GM19452 (cell line): ENCODE measurements around the gene DTD1.
A peak's percentile ranks its signal among the peaks of the same experiment; 100 is the strongest.

Experiments used
- ATAC-seq: cut with Tn5 transposase; IDR thresholded peaks from one replicate; pipeline ENCODE4 v1.9.1; 2021; ENCODE audit not compliant: unreplicated experiment

The DTD1 gene

DNA sequence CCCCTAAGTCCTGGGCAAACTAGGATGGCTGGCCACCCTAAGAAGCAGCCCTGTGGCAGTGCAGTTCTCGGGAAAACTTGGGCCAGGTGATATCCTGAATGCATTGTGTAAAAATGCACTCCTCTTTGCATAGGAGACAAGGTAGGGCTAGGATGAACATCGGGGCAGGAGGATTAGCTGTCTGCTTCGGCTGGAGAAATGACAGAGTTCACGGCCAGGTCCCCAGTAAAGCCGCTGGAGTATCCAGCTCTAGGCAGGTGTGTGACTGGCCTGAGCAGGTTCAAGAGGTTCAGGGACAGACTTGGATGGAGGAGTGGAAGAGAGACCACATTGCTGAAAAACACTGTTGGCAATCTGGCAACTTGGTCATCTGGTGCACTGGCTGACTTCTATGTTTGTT lies 26.4 kb downstream of the DTD1 start:
- no peak for ATAC-seq

DNA sequence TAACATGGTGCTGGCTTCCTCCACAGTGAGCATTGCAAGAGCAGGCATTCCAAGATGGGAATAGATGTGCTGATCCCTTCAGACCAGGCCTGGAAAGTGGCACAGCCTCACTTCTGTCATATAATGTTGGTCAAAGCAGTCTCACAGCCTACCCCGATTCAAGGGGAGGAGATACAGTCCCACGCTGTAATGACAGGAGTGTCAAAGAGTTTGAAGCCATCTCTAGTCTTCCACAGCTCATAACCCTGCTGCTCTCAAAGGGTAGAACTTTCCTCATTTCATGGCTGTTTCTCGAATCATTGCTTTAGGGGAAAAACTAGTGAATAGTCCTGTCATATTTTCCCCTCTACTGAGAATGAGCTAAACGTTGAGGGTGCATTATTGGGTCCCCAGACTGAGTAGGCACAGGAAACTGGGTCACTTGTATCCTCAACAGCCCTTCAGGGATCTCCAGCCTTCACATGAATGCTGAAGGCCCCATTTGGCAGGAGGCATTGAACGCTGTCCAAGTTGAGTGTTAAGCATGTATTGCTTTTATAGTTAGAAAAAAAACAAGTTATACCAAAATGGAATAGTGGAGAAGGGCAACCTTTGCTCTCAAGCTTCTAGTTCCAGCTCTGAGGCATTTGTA lies 27.3 kb downstream of the DTD1 start:
- ATAC-seq: no peak

DNA sequence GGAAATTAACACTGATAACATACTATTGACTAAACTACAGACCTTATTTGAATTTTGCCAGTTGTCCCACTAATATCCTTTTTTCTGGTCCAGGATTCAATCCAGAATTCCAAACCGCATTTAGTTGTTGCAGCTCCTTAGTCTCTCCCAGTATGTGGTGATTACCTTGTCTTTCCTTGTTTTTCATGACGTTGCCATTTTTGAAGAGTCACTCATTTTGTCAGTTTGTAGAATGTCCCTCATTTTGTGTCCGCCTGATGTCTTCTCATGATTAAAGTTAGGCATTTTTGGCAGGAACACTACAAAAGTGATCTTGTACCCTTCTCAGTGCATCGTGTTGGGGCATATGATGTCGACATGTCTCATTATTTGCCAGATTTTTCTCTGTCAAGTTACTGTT lies 33.1 kb downstream of the DTD1 start:
- ATAC-seq: no peak

DNA sequence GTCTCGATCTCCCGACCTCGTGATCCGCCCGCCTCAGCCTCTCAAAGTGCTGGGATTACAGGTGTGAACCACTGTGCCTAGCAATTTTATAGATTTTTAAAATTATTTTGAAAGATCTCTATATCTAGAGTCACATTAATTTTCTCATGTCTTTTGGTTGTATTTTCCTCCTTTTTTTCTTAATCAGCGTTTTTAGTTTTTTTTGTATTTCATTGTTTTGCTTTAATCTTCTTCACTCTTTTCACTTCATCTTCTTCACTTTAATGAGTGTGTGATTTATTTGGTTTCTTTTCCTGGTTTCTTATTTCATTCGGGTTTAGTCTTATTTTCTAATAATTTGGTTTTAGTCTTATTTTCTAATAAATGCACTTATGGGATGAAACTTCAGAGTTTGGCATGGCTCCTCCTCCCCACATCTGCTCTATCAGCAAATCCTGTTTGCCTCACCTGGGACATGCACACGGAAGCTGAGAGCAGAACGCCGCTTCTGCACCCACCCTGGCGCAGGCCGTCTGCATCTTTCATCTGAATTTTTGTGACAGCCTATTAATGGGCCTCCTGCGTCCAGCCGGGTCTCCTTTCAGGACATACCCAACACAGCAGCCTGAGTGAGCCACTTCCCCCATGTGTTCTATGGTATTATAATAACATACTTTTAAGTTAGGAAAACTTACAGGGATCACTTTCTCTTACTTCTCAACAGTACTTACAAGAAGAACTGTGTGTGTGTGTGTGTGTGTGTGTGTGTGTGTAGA lies 35.5 kb downstream of the DTD1 start:
- no peak for ATAC-seq

DNA sequence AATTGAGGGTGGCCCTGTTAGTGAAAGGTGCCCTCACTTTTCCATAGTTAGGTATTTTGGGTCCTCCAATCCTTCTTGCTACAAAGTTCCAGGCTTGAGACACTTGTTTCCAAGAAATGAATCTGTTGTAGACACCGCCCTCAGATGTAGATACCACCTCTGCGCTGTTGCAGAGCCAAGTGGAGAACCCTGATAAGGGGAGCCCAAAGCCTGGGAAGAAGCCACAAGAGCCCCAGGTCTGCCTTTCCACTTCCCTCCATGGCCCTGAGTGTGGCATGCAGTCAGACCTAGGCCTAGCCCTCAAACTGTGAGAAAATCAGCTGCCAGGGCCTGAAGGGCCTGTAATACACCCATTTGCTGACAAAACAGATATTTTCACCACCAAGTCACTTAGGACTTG lies 37.1 kb downstream of the DTD1 start:
- no peak for ATAC-seq

DNA sequence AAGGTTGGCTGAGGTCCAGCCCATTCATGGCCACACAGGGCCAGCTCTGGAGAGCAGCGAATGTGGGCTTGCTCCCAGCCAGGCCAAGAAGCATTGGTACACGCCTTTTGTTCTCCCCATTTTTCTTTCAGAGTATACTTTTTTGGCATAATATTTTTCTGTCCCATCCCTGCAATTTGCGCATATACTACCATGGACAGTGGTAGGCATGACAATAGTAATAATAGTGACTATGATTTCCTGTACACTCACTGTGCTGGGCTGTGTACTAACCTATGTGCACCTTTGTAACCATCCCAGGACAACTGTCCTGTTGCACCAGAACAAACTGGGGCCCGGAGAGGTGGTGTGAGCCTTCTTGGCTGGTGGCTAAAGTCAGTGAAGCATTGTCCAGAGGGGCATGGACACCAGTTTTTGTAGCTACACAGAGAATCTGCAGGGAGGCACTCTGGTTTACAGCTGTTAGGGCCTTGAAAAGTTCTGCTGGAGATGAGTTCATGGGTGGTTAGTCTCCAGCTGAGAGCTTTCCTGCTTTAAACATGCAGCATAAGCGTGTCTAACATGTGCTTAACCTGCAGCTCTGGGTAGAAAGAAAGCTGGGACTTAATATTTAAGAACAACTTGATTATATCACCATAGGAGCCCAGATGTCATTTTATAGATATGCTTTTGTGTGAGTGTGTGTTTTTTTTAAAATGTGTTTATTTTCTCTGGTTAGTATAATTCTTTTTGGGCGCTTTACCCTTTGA lies 38.2 kb downstream of the DTD1 start:
- ATAC-seq: no peak

DNA sequence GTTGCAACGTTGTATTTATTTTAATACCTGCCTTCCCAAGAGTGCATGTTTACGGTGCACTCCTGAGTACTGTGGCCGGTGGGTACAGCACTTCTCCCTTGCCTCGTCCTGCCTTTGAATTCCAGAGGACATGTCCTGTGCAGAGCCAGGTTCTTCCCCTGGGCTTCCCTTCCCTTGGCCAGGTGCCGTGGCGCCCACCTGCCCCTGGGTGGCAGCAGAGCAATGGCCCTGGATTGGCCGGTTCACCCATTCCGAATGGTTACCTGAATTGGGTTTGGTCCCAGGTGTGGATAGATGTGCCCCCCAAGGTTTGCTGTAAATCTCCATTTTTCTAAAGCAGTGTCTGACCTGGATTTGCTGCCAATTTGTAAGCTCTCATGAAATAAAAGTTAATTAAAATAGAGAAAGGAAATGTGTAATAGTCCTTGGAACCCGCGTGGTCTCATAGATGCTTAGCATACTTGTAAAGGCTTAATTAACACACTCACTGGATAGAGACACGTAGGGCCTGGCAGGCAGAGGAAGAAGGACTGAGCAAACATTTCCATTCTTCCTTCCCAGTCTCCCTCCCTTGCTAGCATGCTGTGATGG lies 40.6 kb downstream of the DTD1 start:
- ATAC-seq: no peak

DNA sequence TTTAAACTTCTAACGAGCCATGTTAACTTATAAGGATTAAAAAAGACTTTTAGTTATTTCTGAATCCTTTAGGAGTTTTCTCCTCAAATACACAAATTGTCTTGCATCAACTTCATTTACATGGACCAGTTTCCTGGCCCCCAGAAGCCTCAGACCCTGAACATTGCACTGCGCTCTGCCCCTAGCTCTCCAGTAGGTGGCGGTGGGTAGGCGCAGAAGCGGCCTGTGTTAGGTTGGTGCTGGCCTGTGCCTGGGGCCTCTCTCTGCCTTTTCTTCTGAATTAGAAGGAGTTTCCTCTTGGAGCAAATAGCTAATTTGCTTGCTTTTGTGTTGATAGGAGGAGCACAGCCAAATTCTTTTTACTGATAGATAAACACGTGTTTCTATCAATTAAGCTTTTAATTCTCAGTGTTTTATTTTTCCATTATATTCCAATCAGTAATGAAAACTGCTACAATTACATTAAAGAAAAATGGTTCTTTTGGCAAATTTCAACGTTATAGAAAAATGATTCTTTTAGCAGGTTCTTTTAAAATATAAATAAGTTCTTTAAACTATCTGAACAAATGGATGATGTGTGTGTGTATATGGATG lies 44.4 kb downstream of the DTD1 start:
- peak; percentile 95 for ATAC-seq

DNA sequence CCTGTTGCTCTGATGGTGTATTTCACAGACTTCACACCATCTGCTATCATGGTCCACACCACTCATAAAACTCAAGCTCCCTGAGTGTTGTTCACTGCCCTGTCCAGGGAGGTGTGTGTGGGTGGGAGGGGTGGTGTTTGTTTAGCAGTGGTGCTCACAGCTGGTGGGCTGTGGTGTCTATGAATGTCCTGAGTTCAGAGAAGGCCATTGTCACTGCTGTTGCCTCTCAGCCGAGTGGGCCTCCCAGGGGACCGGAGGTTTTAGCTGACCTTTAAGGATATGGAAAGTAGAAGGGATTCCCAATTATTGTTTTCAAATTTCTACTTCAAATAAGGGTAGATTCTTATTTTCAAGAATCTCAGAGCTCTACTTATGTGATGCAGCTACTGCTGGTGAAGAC lies 45.6 kb downstream of the DTD1 start:
- no peak for ATAC-seq

DNA sequence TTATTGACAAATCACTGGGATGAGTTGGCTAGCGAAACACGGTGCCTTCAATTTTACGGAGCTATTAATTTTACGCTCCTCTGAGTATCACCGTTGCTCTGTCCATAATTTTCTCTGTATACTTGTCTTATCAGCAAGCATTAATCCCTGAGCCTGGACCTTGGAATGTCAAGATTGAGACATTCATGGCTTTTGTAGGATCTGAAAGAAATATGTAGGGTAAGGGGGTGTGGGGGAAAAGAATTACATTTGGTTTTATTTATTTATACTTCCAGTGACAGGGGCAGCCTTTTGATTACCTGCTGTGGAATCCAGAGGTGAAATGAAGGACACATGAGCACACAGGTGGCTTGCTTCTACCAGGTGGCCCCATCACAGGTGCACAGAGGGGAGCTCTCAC lies 46.6 kb downstream of the DTD1 start:
- no peak for ATAC-seq

DNA sequence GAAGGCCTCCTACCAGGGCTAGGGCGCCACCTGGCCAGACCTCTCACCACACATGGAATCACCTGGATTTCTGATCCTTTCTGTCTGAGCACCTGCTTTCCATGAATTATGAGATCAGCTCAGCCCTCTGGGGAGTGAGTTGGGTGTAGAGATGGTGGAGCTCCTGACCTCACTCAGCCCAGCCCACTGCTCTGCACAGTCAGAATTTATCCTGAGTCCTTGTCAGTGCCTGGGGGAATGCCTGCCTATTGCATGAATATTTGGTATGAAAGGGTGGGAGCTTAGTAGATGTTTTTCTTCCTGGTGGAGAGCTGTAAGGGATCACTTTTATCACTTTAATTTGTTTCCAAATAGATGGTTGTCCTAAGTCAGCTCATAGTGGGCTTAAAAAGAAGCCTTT lies 47.5 kb downstream of the DTD1 start:
- ATAC-seq: no peak

DNA sequence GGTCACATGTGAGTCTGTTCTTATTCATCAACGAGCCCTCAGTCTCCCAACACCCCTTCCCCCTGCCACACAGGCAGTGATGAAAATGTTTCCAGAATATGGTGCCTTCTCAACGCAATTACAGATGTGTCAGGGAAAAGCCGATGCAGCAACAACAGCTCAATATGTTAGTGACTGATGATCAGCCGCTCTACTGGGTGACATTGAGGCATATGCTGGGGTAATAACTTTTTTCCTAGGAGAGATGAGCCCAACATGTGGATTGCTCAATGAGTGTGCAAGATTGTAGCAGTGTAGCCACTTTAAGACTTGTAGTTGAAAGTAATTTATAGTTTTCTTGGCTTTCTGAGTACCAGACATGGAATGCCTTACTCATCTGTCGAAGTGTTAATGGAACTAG lies 49.4 kb downstream of the DTD1 start:
- no peak for ATAC-seq

DNA sequence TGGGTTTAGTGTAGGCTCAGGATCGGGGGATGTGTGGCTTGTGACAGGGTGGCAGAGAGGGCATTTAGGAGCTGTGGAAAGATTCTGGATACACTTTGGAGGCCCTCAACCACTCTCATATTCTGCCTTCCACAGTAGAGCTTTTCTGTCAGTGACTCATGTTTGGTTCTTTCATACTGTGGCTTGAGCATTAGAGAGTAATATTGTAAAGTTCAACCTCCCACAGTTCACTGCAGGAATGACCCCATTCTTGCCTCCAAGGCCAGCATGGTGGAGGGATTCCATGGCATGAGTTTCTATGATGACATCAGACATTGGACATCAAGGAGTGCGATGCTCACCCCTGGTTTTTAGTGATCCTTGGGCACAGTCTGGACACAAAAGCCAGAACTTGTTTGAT lies 50.9 kb downstream of the DTD1 start:
- no peak for ATAC-seq

DNA sequence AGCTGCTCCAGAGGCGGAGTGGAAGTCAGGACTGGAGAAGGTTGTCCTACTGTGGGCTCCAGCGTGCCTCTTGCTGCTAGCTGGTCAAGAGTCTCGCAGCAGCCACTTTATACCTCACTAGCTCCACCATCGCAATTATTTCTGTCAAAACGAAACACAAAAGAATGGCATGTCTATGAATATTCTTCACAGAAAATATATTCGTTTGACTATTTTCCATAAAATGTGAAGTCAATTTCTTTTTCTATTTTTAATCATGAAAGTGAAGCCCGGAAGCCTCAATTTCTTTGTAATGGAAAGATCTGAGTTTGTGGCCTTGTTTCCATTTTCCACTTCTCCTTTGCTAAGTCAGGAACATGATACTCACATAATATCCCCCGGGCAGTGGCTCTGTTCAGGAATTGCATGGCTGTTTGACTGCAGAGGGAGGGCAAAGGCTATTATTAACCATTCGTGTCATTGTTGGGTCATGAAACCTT lies 51.7 kb downstream of the DTD1 start:
- ATAC-seq: no peak

DNA sequence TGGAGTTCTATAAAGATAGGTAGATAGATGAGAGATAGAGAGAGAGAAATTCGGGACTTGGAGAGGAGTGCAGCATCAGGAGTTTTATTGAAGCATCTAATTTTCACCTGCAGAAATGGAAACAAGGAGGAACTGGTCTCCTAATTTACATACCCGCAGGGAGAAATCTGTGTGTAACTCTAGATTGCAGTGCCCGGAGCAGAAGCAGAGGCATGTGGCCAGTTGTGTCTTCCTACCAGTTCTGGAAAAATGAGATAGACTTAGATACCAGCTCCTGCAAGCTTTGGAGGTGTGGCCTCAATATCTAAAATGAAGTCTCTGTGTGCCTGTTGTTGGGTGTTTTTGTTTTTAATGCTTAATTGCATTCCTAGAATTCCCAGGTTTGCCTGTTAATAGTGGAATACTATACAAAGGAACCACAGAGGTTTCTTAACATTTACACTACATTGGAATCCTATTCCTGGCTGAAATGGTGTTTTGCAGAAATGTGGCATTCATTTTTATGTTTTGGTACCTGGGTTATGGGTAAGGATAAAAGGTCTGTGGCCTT lies 57.4 kb downstream of the DTD1 start:
- ATAC-seq: no peak

DNA sequence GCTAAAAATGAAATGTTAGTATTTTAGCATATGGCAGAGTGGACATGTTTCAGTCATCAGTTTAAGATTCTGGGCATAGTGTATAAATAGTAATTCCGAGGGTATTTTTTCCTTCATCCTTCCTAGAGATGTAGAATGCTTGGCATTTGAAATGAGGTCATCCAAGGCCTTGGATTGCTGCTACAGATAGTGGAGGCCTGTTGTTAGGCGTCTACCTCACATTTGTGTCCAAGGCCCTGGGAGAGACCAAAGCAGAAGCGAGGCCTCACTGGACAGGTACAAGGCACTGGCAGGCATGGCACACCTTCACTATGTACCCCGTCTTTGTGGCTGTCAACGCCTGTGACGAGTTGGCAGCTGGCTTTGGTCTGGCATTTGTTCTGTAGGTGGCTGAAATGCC lies 58.0 kb downstream of the DTD1 start:
- no peak for ATAC-seq

DNA sequence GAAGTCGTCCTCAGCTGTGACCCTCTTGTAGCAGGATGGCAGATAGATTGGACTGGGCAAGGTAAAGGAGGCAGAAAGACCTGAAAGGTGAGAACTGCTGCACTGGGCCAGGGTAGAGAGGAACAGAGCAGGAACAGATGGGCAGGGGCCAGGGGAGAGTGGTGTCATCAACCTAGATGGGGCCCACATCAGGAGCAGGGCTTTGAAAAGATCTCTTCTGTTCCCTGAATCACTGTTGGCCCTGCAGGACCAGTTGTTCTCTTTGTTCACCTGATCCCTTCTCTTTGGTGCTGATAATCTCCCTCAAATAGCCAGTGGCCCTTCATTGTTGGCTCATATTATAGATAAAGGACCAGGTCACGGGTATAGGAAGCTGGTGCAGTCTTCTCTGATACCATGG lies 59.9 kb downstream of the DTD1 start:
- no peak for ATAC-seq

DNA sequence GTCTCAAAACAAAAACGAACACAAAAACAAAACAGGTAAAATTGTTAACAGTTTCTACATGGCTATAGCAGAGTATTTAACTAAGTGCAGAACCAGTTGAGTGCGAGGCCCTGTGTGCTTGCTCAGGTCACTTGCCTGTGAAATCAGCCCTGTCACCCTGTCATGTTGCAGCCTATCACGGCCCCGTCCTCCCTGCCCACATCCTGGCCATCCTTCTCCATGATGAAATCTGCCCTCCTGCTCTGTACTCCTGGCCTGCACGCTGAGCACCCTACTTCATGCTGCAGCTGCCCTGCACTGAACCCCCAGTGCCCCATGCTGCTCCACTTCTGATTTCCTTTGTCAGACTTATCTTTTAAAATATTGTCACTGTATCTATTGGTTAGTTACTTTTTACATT lies 62.4 kb downstream of the DTD1 start:
- no peak for ATAC-seq

DNA sequence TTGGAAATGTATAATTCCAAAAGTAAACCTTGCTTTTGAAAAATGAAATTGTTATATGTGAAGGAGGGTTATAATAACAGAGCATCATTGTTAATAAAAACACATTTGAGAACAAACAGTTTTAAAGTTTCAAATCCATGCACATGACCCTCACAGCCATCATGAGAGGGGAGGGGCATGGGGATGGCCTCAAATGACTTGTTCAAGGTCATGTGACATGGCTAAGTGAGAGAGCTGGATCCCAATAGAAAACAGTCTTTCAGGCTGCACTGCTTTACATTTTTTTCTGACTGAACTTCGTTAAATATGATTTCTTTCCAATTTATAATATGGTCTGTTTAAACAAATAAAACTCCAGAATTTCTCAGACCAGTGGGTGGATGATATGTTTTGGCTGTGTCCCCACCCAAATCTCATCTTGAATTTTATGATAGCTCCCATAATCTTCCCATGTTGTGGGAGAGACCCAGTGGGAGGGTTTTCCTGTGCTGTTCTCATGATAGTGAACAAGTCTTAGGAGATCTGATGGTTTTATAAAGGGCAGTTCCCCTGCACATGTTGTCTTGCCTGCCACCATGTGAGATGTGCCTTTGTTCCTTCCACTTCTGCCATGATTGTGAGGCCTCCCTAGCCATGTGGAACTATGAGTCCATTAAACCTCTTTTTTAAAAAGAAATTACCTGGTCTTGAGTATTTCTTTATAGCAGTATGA lies 66.0 kb downstream of the DTD1 start:
- ATAC-seq: no peak

DNA sequence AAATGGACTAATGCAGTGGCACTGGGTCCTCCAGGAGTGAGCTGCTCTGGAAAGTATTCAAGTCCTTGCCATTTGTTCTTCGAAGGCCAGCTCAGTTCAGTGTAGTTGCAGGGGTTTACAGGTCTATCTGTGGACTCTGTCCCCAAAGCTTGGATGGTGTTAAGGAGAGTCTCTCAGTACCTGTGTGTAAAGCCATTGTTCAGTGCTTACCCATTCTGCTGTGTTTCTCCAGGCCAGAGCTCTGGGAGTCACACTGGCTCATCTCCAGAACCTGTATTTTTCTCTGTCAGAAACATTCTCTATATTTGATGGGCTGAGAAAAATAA lies 66.6 kb downstream of the DTD1 start:
- ATAC-seq: no peak

DNA sequence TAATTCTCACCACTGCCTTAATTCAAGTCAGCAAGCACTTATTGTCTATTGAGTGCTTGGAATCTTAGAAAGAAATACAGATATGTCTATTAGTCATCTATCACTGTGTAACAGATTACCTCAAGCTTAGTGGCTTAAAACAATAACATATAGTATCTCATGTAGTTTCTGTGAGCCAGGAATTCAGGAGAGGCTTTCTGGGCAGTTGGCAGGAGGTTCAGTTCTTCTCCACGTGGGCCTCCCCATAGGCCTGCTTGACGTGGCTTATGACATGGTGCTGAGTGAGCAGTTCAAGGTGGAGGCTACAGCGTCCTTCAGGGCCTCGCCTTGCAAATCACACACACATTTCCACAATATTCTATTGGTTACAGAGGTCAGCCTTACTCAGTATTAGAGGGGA lies 69.7 kb downstream of the DTD1 start:
- no peak for ATAC-seq
